ENCODE results near the gene LY6G6C. TPM values are rescaled to one million over a fixed set of nuclear protein-coding genes. Genes with fewer than 3 reads are reported as not detected.

Gene LY6G6C
- total and polyA plus RNA-seq, 2 of the 13 experiments (the other 11 are each of a cell fraction or from before 2014, with no cell fraction given), result 0.15 TPM; not detected in 1

DNA sequence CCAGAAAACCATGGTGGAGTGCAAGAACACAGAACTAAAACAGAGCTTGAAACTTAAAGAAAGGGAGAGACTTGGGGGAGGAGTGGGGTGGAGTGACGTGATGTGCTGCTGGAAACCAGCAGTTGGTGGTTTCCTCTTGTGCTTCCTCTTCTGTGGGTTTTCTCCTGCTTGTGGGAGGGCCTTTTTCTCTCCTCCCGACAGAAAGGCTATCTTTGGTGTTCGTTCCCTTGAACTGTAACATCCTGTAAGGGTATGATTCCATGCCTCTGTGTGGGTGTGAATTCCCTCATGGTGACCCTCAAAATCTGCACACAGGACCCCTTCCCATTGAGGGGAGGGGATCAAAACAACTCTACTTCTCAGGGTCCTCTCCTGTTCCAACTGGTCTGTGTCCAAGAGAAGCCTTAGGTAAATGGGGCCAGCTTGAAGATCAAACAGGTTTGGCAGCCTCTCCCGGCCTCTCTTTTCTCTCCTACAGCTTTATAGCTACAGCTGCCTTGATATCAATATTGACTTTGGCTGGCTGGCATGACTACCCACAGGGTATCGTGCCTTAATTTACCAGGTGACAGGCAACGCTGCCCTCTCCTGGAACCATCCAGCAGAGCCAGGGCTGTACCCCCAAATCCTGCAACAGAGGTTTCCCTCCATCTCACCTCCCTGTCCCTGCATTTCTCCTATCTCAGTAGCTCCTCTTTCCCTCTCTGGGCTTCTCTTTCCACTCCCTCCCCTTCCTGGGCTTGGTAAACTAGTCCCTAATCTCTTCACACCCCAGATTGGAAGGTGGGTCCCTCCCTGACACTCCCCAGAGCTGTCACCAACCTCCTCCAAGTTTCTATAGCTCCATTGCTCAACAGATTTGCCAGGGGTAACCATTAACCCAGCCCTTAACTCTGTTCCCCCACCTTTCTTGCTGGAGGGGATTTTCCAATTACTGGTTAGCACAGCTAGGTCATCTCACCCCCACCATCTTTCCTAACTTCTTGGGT lies 16.7 kb upstream of the LY6G6C start (continued):
- TF ChIP-seq HOXA3 (CRISPR knock-in tag; IDR thresholded peaks at IDR 0.05), result peak; percentile 75
- TF ChIP-seq, protein P1, sequence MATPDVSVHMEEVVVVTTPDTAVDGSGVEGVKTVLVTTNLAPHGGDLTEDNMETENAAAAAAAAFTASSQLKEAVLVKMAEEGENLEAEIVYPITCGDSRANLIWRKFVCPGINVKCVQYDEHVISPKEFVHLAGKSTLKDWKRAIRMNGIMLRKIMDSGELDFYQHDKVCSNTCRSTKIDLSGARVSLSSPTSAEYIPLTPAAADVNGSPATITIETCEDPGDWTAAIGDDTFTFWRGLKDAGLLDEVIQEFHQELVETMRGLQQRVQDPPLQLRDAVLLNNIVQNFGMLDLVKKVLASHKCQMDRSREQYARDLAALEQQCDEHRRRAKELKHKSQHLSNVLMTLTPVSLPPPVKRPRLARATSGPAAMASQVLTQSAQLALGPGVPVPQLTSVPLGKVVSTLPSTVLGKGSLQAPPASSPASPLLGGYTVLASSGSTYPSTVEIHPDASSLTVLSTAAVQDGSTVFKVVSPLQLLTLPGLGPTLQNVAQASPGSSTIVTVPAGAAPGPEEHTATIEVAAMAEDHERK (CRISPR knock-in tag; IDR thresholded peaks at IDR 0.05; ENCODE audit: low read depth), result no peak
- TF ChIP-seq NR1H2 (CRISPR knock-in tag; IDR thresholded peaks at IDR 0.05; ENCODE audit: borderline replicate concordance, low read depth), result no peak
- TF ChIP-seq, protein P2, sequence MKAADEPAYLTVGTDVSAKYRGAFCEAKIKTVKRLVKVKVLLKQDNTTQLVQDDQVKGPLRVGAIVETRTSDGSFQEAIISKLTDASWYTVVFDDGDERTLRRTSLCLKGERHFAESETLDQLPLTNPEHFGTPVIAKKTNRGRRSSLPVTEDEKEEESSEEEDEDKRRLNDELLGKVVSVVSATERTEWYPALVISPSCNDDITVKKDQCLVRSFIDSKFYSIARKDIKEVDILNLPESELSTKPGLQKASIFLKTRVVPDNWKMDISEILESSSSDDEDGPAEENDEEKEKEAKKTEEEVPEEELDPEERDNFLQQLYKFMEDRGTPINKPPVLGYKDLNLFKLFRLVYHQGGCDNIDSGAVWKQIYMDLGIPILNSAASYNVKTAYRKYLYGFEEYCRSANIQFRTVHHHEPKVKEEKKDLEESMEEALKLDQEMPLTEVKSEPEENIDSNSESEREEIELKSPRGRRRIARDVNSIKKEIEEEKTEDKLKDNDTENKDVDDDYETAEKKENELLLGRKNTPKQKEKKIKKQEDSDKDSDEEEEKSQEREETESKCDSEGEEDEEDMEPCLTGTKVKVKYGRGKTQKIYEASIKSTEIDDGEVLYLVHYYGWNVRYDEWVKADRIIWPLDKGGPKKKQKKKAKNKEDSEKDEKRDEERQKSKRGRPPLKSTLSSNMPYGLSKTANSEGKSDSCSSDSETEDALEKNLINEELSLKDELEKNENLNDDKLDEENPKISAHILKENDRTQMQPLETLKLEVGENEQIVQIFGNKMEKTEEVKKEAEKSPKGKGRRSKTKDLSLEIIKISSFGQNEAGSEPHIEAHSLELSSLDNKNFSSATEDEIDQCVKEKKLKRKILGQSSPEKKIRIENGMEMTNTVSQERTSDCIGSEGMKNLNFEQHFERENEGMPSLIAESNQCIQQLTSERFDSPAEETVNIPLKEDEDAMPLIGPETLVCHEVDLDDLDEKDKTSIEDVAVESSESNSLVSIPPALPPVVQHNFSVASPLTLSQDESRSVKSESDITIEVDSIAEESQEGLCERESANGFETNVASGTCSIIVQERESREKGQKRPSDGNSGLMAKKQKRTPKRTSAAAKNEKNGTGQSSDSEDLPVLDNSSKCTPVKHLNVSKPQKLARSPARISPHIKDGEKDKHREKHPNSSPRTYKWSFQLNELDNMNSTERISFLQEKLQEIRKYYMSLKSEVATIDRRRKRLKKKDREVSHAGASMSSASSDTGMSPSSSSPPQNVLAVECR (CRISPR knock-in tag; IDR thresholded peaks at IDR 0.05; ENCODE audit: borderline replicate concordance), result peak; percentile 46; the same call in 1 of the 2 replicates
- TF ChIP-seq ZNF501 (CRISPR knock-in tag; IDR thresholded peaks at IDR 0.05), result peak; percentile 65; the same call in 1 of the 2 replicates
- peak; percentile 35; the same call in 1 of the 2 replicates for TF ChIP-seq SNAPC2 (CRISPR knock-in tag; IDR thresholded peaks at IDR 0.05)
- TF ChIP-seq NFYB (CRISPR knock-in tag; IDR thresholded peaks at IDR 0.05), result peak; percentile 51
- TF ChIP-seq ZNF263 (CRISPR knock-in tag; IDR thresholded peaks at IDR 0.05), result 0 out of 2 replicates have a peak, but pooled peaks have one; percentile 15
- TF ChIP-seq, protein P3, sequence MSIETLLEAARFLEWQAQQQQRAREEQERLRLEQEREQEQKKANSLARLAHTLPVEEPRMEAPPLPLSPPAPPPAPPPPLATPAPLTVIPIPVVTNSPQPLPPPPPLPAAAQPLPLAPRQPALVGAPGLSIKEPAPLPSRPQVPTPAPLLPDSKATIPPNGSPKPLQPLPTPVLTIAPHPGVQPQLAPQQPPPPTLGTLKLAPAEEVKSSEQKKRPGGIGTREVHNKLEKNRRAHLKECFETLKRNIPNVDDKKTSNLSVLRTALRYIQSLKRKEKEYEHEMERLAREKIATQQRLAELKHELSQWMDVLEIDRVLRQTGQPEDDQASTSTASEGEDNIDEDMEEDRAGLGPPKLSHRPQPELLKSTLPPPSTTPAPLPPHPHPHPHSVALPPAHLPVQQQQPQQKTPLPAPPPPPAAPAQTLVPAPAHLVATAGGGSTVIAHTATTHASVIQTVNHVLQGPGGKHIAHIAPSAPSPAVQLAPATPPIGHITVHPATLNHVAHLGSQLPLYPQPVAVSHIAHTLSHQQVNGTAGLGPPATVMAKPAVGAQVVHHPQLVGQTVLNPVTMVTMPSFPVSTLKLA (IDR thresholded peaks at IDR 0.05), result no peak
- TF ChIP-seq, protein P4, sequence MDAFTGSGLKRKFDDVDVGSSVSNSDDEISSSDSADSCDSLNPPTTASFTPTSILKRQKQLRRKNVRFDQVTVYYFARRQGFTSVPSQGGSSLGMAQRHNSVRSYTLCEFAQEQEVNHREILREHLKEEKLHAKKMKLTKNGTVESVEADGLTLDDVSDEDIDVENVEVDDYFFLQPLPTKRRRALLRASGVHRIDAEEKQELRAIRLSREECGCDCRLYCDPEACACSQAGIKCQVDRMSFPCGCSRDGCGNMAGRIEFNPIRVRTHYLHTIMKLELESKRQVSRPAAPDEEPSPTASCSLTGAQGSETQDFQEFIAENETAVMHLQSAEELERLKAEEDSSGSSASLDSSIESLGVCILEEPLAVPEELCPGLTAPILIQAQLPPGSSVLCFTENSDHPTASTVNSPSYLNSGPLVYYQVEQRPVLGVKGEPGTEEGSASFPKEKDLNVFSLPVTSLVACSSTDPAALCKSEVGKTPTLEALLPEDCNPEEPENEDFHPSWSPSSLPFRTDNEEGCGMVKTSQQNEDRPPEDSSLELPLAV (CRISPR knock-in tag; conservative IDR thresholded peaks at IDR 0.05; ENCODE audit: low read depth), result 0 out of 2 replicates have a peak, but pooled peaks have one; percentile 38
- TF ChIP-seq FOXP1 (IDR thresholded peaks at IDR 0.05), result no peak; the same call in 1 of the 2 replicates
- TF ChIP-seq FOXP1 (CRISPR knock-in tag; IDR thresholded peaks at IDR 0.05), result peak; percentile 95
- TF ChIP-seq ZNF343 (CRISPR knock-in tag; IDR thresholded peaks at IDR 0.05), result no peak; the same call in 1 of the 2 replicates
- no peak; the same call in none of the 2 replicates for TF ChIP-seq ZC3H4 (CRISPR knock-in tag; IDR thresholded peaks at IDR 0.05; ENCODE audit: borderline replicate concordance)
- peak; percentile 91 for TF ChIP-seq MED1 (CRISPR knock-in tag; IDR thresholded peaks at IDR 0.05)
- TF ChIP-seq ZNF737 (CRISPR knock-in tag; IDR thresholded peaks at IDR 0.05; ENCODE audit: borderline replicate concordance), result no peak
- TF ChIP-seq KDM2A (CRISPR knock-in tag; IDR thresholded peaks at IDR 0.05; ENCODE audit: borderline replicate concordance, low read depth), result peak; percentile 49
- TF ChIP-seq HDAC1 (CRISPR knock-in tag; IDR thresholded peaks at IDR 0.05), result no peak; the same call in 1 of the 2 replicates
- no peak for TF ChIP-seq BRCA1 (CRISPR knock-in tag; IDR thresholded peaks at IDR 0.05)
- no peak for TF ChIP-seq SRF (IDR thresholded peaks at IDR 0.05; ENCODE audit: low read depth, low read length)

All from HepG2 (cell line).